Adrenal gland (tissue), 5 donors: Measurements from ENCODE around the gene MAP3K2.

ENCODE experiments used
- CTCF ChIP-seq, 6 experiments: fragments of 450-650 bp in 4 of 6; fragments of 200-600 bp in 2 of 6; sonication (generic) in 1 of 6; IDR thresholded peaks; 1 replicate in 5 of 6; 2 replicates in 1 of 6; pipeline versions ENCODE4 v1.5.1 to v1.8.0; 2016 to 2021; ENCODE audit warnings: antibody characterized with exemption in 6 of 6, mild to moderate bottlenecking in 2 of 6, moderate library complexity in 1 of 6
- POLR2A ChIP-seq, 2 donors: fragments of 450-650 bp; IDR thresholded peaks; one replicate each; pipeline ENCODE4 v1.6.1; 2017; ENCODE audit warnings: antibody characterized with exemption in 2 of 2, mild to moderate bottlenecking in 2 of 2, moderate library complexity in 1 of 2
- donor health status: DM: no; HTN: no; CAD: no.

- TF ChIP-seq CTCF (IDR thresholded peaks at IDR 0.05): no peak
- no peak for TF ChIP-seq POLR2A (IDR thresholded peaks at IDR 0.05)
Measured at GRCh38 chr2:127426501-127427354, 39.0 kb upstream of the MAP3K2 start.
